ENCODE results near the gene RAF1. TPM values are rescaled to one million over a fixed set of nuclear protein-coding genes. Genes with fewer than 3 reads are reported as not detected.

The RAF1 gene
- total and polyA plus RNA-seq, 2 of the 13 experiments (the other 11 are each of a cell fraction or from before 2014, with no cell fraction given): 72.2 to 91.4 TPM

GRCh38 chr3:12574661-12575060, 89.3 kb downstream of the RAF1 start:
- no peak for FAIRE-seq

GRCh38 chr3:12574131-12574530, 89.8 kb downstream of the RAF1 start:
- no peak for FAIRE-seq
- POLR2A ChIA-PET: no interaction called here
- peaks cover 43 to 90% of the 10 kb centered on the region in 2 experiments for H3K36me3 ChIP-seq (replicated peaks in 1 of 2; ENCODE audit: control insufficient read depth in 1 of 2, insufficient read depth in 2 of 2, low read length in 2 of 2)
- TF ChIP-seq ZNF362 (CRISPR knock-in tag; IDR thresholded peaks at IDR 0.05; ENCODE audit: borderline replicate concordance) (no peak), NFE2L2 (IDR thresholded peaks at IDR 0.05; ENCODE audit: low read length) (no peak), ZSCAN22 (CRISPR knock-in tag; IDR thresholded peaks at IDR 0.05) (no peak), ASH2L (IDR thresholded peaks at IDR 0.05; ENCODE audit: insufficient read length, low read depth, low read length) (no peak), SCMH1 (CRISPR knock-in tag; IDR thresholded peaks at IDR 0.05; ENCODE audit: borderline replicate concordance) (no peak), CAMTA2 (CRISPR knock-in tag; IDR thresholded peaks at IDR 0.05; ENCODE audit: borderline replicate concordance) (no peak), ZNF746 (CRISPR knock-in tag; IDR thresholded peaks at IDR 0.05) (no peak), NR0B2 (CRISPR knock-in tag; IDR thresholded peaks at IDR 0.05) (no peak), GRHL1 (CRISPR knock-in tag; conservative IDR thresholded peaks at IDR 0.05) (no peak)

More at GRCh38 chr3:12574661-12575060, 89.3 kb downstream of the RAF1 start:
- H3K4me1 ChIP-seq (ENCODE audit: insufficient read depth, low read length): no peaks in the 10 kb centered on the region
- ATAC-seq (no peak), DNase-seq (ENCODE audit: low spot score) (no peak)
- no peaks in the 10 kb centered on the region for H3K27me3 ChIP-seq (ENCODE audit: control insufficient read depth in 1 of 2, insufficient read depth in 2 of 2, low read length in 2 of 2)
- no peak overlapping the region for H3K27ac ChIP-seq (ENCODE audit: extremely low read length, insufficient read depth, low read length)
- WGBS (ENCODE audit: low lambda C conversion rate): 87% methylated on average over 3 of the region's 7 CpGs
- ChIA-PET CTCF (ENCODE audit: low intra/inter-chr PET ratio, low total read pairs) (no interaction called here), POLR2A (no interaction called here)
- H3K4me3 ChIP-seq (replicated peaks in 1 of 3; ENCODE audit: insufficient read depth in 1 of 3, low read depth in 2 of 3, low read length in 3 of 3): no peak overlapping the region
- no TSS peak for BruUV-seq (replicated peaks)
- intact Hi-C loops (cut with micrococcal nuclease; ENCODE audit: unreplicated experiment) (no loop called here), in situ Hi-C loops (cut with HindIII; ENCODE audit: extremely low pct_ligation_motif_present, low pct_unique_long_range_greater_than_20kb) (no loop called here)
- no peaks in the 10 kb centered on the region for H4K20me1 ChIP-seq (ENCODE audit: insufficient read depth, low read length)
- peaks cover 4% of the 10 kb centered on the region for H3K79me2 ChIP-seq (ENCODE audit: insufficient read depth, low read length)
- TF ChIP-seq E2F2 (CRISPR knock-in tag; IDR thresholded peaks at IDR 0.05; ENCODE audit: borderline replicate concordance) (no peak), ZNF768 (CRISPR knock-in tag; IDR thresholded peaks at IDR 0.05) (no peak), ZNF782 (CRISPR knock-in tag; IDR thresholded peaks at IDR 0.05; ENCODE audit: borderline replicate concordance) (no peak)
- H3K4me2 ChIP-seq (ENCODE audit: low read depth, low read length): no peak overlapping the region
- no peak overlapping the region for H3K9ac ChIP-seq (ENCODE audit: insufficient read depth, low read depth, low read length)
- no peaks in the 10 kb centered on the region for H3K9me3 ChIP-seq (ENCODE audit: low read length)
- H3K36me3 ChIP-seq (replicated peaks in 1 of 2; ENCODE audit: control insufficient read depth in 1 of 2, insufficient read depth in 2 of 2, low read length in 2 of 2): peaks cover 44 to 92% of the 10 kb centered on the region in 2 experiments
- H2AFZ ChIP-seq (ENCODE audit: low read length): no peak overlapping the region

More at GRCh38 chr3:12574131-12574530, 89.8 kb downstream of the RAF1 start:
- Histone ChIP-seq H3K27ac (ENCODE audit: extremely low read length, insufficient read depth, low read length) (no peak overlapping the region), H3K4me3 (replicated peaks in 1 of 3; ENCODE audit: insufficient read depth in 1 of 3, low read depth in 2 of 3, low read length in 3 of 3) (no peak overlapping the region), H3K4me1 (ENCODE audit: insufficient read depth, low read length) (no peaks in the 10 kb centered on the region), H4K20me1 (ENCODE audit: insufficient read depth, low read length) (no peaks in the 10 kb centered on the region), H3K27me3 (ENCODE audit: control insufficient read depth in 1 of 2, insufficient read depth in 2 of 2, low read length in 2 of 2) (no peaks in the 10 kb centered on the region), H3K9me3 (ENCODE audit: low read length) (no peaks in the 10 kb centered on the region), H2AFZ (ENCODE audit: low read length) (no peak overlapping the region), H3K9ac (ENCODE audit: insufficient read depth, low read depth, low read length) (no peak overlapping the region), H3K4me2 (ENCODE audit: low read depth, low read length) (no peak overlapping the region), H3K79me2 (ENCODE audit: insufficient read depth, low read length) (peaks cover 6% of the 10 kb centered on the region)
- CTCF ChIA-PET (ENCODE audit: low intra/inter-chr PET ratio, low total read pairs): no interaction called here
- intact Hi-C loops (cut with micrococcal nuclease; ENCODE audit: unreplicated experiment) (no loop called here), in situ Hi-C loops (cut with HindIII; ENCODE audit: extremely low pct_ligation_motif_present, low pct_unique_long_range_greater_than_20kb) (no loop called here)
- 96% methylated on average over 6 of the region's 6 CpGs for WGBS (ENCODE audit: low lambda C conversion rate)
- DNase-seq (ENCODE audit: low spot score) (no peak), ATAC-seq (no peak)
- BruUV-seq (replicated peaks): no TSS peak
